Measurements from ENCODE around the gene ABCC4. TPM values are rescaled to one million over a fixed set of nuclear protein-coding genes. Genes with fewer than 3 reads are reported as not detected.
A peak's percentile ranks its signal among the peaks of the same experiment; 100 is the strongest.

The ABCC4 gene
- total RNA-seq, 4 donors from 2014 or later, result 5.1 to 51.2 (median 14.6) TPM

DNA sequence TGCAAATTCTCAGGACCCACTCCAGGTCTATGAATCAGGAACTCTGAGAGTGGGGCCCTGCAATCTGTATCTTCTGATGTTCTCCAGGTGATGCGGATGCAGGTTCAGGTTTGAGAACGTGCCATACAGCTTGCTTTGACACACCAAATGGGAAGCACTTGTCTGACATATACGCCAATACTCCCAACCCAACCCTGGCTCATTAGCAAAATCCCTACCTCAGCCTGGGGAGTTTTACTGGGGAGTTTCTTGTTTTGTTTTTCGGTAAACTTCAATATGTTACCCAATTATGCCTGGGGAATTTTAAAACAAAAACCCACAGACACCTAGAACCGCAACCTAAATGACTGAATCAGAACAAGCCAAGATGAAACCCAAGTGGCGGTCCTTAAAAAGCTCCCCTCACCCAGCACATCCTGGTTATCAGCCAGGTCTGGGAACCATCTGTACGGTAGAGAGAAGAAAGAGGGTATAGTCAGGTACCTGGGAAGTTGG, 41.2 kb downstream of the ABCC4 start:
- no peak for DNase-seq (ENCODE audit: low spot score in 2 of 2)
- no peaks in the 10 kb centered on the region for H3K9me3 ChIP-seq
- no peaks in the 10 kb centered on the region for H3K27me3 ChIP-seq
- no peaks in the 10 kb centered on the region for H3K36me3 ChIP-seq
- H3K4me1 ChIP-seq, result no peaks in the 10 kb centered on the region
- no peak overlapping the region for H3K27ac ChIP-seq
- TF ChIP-seq POLR2A (IDR thresholded peaks at IDR 0.05), result no peak
- no peak for TF ChIP-seq EP300 (IDR thresholded peaks at IDR 0.05)
- TF ChIP-seq, protein P1, sequence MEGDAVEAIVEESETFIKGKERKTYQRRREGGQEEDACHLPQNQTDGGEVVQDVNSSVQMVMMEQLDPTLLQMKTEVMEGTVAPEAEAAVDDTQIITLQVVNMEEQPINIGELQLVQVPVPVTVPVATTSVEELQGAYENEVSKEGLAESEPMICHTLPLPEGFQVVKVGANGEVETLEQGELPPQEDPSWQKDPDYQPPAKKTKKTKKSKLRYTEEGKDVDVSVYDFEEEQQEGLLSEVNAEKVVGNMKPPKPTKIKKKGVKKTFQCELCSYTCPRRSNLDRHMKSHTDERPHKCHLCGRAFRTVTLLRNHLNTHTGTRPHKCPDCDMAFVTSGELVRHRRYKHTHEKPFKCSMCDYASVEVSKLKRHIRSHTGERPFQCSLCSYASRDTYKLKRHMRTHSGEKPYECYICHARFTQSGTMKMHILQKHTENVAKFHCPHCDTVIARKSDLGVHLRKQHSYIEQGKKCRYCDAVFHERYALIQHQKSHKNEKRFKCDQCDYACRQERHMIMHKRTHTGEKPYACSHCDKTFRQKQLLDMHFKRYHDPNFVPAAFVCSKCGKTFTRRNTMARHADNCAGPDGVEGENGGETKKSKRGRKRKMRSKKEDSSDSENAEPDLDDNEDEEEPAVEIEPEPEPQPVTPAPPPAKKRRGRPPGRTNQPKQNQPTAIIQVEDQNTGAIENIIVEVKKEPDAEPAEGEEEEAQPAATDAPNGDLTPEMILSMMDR (IDR thresholded peaks at IDR 0.05), result no peak
- TF ChIP-seq POLR2AphosphoS5 (IDR thresholded peaks at IDR 0.05), result no peak
- H3K4me3 ChIP-seq, result no peak overlapping the region
- 69% methylated on average over 7 of the region's 7 CpGs for WGBS

DNA sequence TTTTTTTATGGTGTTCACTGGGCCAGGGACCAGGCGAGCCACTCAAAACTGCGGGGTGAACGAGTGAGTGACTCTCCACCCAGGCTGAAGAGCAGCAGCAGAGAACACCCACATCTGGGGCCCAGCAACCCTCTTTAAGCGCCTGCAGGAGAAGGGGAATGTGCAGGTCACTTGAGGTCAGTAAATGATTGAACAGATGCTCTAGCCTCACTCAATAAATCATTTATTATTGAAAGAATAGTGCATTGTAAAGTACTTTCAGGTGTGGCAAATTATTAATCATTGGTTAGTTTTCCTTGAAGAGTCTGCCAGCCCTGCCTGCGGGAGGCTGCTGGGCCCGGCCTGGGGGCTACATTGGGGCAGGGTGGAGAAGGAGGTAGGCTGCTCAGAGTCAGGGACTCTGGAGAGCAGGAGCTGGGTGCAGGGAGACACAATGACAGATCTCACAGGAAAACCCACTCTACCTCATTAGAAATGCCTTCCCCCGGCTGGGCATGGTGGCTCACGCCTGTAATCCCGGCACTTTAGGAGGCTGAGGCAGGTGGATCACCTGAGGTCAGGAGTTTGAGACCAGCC, 42.5 kb downstream of the ABCC4 start:
- no peak for DNase-seq (ENCODE audit: low spot score in 2 of 2)

DNA sequence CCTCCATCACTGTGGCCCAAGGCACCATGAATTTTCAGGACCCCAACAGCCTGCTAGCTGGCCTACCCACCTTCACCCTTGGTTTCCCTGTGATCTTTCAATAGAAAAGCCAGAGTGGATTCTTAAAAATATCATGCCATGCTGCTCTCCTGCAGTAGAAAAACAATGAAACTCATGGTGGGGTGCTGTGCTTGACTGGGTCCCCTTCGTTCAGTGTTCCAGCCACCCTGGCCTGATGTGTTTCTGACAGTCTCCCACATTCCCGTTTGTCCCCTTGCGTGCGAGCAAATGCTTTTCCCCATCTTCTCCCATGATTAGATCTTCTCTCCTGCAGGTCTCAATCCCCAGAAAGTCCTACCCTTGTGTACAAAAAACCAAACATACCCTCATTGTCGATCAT, 43.2 kb downstream of the ABCC4 start:
- TF ChIP-seq, protein P1 (IDR thresholded peaks at IDR 0.05), result no peak
- no peak for TF ChIP-seq POLR2AphosphoS5 (IDR thresholded peaks at IDR 0.05)
- no peak for TF ChIP-seq EP300 (IDR thresholded peaks at IDR 0.05)
- TF ChIP-seq POLR2A (IDR thresholded peaks at IDR 0.05), result no peak
- 93% methylated on average over 5 of the region's 5 CpGs for WGBS
- H3K4me1 ChIP-seq, result no peaks in the 10 kb centered on the region
- H3K27me3 ChIP-seq, result no peaks in the 10 kb centered on the region
- DNase-seq (ENCODE audit: low spot score in 2 of 2), result peak in 1 of 2 donors; percentile 23
- H3K36me3 ChIP-seq, result no peaks in the 10 kb centered on the region
- no peaks in the 10 kb centered on the region for H3K9me3 ChIP-seq
- H3K27ac ChIP-seq, result no peak overlapping the region
- H3K4me3 ChIP-seq, result no peak overlapping the region

More for the DNA sequence above, 42.5 kb downstream of the ABCC4 start:
- H3K27ac ChIP-seq, result no peak overlapping the region
- TF ChIP-seq, protein P1 (IDR thresholded peaks at IDR 0.05), result no peak
- TF ChIP-seq EP300 (IDR thresholded peaks at IDR 0.05) (no peak), POLR2A (IDR thresholded peaks at IDR 0.05) (no peak), POLR2AphosphoS5 (IDR thresholded peaks at IDR 0.05) (no peak)
- 87% methylated on average over 9 of the region's 9 CpGs for WGBS
- no peaks in the 10 kb centered on the region for H3K36me3 ChIP-seq
- no peak overlapping the region for H3K4me3 ChIP-seq
- no peaks in the 10 kb centered on the region for H3K27me3 ChIP-seq
- H3K4me1 ChIP-seq, result no peaks in the 10 kb centered on the region
- no peaks in the 10 kb centered on the region for H3K9me3 ChIP-seq

DNA sequence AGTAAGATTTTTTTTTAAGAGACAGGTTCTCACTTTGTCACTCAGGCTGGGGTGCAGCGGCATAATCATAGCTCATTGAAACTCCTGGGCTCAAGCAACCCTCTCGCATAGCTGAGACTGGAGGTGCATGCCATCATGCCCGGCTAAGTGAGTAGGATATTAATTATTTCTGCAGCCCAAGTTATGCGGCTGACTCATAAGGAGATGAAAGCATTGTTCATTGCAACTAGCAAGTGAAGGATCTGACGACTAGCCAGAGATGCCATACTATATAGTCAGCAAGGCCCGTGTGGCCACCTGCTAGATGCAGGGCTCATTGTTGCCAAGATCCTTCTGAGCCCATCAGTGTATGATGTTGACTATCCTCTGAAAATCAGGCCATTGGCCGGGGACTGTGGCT, 45.2 kb downstream of the ABCC4 start:
- no peaks in the 10 kb centered on the region for H3K27me3 ChIP-seq
- H3K4me3 ChIP-seq, result no peak overlapping the region
- 81% methylated on average over 5 of the region's 7 CpGs for WGBS
- no peak for DNase-seq (ENCODE audit: low spot score in 2 of 2)
- H3K4me1 ChIP-seq, result no peaks in the 10 kb centered on the region
- H3K9me3 ChIP-seq, result no peaks in the 10 kb centered on the region
- no peak overlapping the region for H3K27ac ChIP-seq
- TF ChIP-seq EP300 (IDR thresholded peaks at IDR 0.05) (no peak), POLR2A (IDR thresholded peaks at IDR 0.05) (no peak), POLR2AphosphoS5 (IDR thresholded peaks at IDR 0.05) (no peak)
- TF ChIP-seq, protein P1 (IDR thresholded peaks at IDR 0.05), result no peak
- no peaks in the 10 kb centered on the region for H3K36me3 ChIP-seq

DNA sequence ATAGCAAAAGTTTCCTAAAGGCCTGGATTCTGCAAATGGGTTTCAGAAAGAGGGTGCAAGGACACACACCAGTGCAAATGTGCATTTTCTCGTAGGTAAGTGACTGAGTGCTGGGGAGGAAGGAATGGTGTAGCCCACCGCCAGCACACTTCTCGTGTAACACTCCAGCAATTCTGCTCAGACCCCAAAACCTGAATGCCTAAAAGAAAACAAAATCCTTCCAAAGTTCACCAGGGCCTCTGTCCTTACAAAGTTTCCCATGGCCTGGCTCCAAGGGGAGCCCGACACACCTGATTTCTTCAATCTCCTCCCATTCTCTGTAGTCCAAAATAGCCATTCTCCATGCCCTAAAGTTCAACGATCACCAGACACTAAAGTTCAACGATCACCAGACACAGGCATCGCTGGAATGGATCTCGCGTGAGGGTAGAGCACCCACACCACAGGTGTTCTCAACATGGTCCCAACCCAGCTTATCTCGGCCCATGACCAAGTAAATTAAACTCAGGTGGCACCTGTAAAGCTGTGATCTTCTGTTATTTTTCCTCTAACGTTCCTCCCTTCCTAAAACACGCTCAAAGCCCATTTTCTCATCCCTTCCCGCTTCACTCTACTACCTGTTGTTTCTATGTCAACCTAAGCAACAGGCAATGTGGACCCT, 46.0 kb downstream of the ABCC4 start:
- TF ChIP-seq, protein P1 (IDR thresholded peaks at IDR 0.05), result no peak
- WGBS, result 91% methylated on average over 13 of the region's 13 CpGs
- Histone ChIP-seq H3K27ac (no peak overlapping the region), H3K36me3 (no peaks in the 10 kb centered on the region), H3K9me3 (no peaks in the 10 kb centered on the region), H3K4me3 (no peak overlapping the region), H3K27me3 (no peaks in the 10 kb centered on the region), H3K4me1 (no peaks in the 10 kb centered on the region)
- DNase-seq (ENCODE audit: low spot score in 2 of 2), result no peak

Data from suprapubic skin (tissue), 4 donors.